Ovary (tissue), 3 donors: ENCODE measurements around the gene HAPLN2.

Experiments used
- POLR2A ChIP-seq: fragments of 450-650 bp; IDR thresholded peaks from one replicate; pipeline ENCODE4 v1.6.1; 2017; ENCODE audit warnings: antibody characterized with exemption, mild to moderate bottlenecking, moderate library complexity
- TF ChIP-seq, protein P1 (sequence below), 3 donors: fragments of 450-650 bp in 2 of 3; fragments of 200-600 bp in 1 of 3; IDR thresholded peaks; one replicate each; pipeline versions ENCODE4 v1.5.1 to v1.8.0; 2016 to 2022; ENCODE audit warnings: antibody characterized with exemption in 3 of 3, mild to moderate bottlenecking in 1 of 3
- donor health status: DM: no; HTN: no; CAD: no.

DNA sequence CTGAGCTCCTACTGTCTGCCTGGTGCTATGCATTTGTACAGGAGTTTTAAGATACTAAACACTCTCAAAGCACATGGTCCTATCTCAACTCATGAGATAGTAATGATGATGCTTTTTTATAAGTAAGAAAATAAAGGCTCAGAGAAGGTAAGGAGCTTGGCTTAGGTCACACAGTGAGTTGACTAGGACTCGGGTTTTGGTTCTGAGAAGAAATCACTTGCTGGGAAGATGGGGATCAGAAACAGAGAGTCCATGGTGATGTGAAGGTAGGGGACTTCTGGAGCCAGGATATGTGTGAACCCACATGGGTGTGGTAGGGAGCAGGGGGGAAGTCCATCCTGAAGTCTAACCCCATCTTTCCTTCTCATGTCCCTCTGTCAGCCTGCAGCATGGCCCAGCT, 26.5 kb downstream of the HAPLN2 start:
- TF ChIP-seq, protein P1, sequence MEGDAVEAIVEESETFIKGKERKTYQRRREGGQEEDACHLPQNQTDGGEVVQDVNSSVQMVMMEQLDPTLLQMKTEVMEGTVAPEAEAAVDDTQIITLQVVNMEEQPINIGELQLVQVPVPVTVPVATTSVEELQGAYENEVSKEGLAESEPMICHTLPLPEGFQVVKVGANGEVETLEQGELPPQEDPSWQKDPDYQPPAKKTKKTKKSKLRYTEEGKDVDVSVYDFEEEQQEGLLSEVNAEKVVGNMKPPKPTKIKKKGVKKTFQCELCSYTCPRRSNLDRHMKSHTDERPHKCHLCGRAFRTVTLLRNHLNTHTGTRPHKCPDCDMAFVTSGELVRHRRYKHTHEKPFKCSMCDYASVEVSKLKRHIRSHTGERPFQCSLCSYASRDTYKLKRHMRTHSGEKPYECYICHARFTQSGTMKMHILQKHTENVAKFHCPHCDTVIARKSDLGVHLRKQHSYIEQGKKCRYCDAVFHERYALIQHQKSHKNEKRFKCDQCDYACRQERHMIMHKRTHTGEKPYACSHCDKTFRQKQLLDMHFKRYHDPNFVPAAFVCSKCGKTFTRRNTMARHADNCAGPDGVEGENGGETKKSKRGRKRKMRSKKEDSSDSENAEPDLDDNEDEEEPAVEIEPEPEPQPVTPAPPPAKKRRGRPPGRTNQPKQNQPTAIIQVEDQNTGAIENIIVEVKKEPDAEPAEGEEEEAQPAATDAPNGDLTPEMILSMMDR (IDR thresholded peaks at IDR 0.05), result no peak
- no peak for TF ChIP-seq POLR2A
